ENCODE data around the gene CEACAM3.

CEACAM3 gene

DNA sequence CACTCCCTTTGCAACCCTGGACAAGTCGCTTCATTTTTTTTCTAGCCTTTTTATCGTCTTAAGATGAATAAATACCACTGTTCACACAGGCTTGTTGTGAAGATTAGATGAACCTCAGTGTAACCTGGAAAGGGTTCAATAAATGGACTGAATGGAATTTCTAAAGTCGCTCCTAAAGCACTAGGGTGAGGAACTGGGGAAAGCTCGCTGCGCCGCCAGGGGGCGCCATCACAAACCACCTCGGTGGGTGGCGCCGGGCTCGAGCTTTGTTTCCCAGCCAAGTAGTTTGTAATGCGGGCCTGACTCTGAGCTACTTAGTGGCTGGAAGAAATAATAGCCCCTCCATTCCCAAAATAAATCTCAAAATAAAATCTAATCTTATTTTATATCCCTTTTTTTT lies 43.2 kb upstream of the CEACAM3 start:
- Histone ChIP-seq H3K27ac (ENCODE audit: low read length) (no peak overlapping the region), H4K20me1 (ENCODE audit: insufficient read depth, low read length) (no peaks in the 10 kb centered on the region), H3K79me2 (ENCODE audit: low read length) (no peaks in the 10 kb centered on the region), H3K4me1 (ENCODE audit: low read length) (peaks cover 4% of the 10 kb centered on the region; the same call in 1 of the 2 replicates), H3K4me2 (ENCODE audit: low read length) (no peak overlapping the region), H3K36me3 (replicated peaks; ENCODE audit: low read depth, low read length) (no peaks in the 10 kb centered on the region), H3K9ac (ENCODE audit: low read length) (no peak overlapping the region), H2AFZ (ENCODE audit: low read depth, low read length) (no peak overlapping the region), H3K4me3 (ENCODE audit: low read length) (no peak overlapping the region), H3K9me3 (ENCODE audit: insufficient read depth, low read length) (no peaks in the 10 kb centered on the region), H3K27me3 (ENCODE audit: low read depth, low read length) (peaks cover 44% of the 10 kb centered on the region)
- no peak for TF ChIP-seq EZH2phosphoT487 (IDR thresholded peaks at IDR 0.05; ENCODE audit: low read depth)
- TF ChIP-seq, protein P1, sequence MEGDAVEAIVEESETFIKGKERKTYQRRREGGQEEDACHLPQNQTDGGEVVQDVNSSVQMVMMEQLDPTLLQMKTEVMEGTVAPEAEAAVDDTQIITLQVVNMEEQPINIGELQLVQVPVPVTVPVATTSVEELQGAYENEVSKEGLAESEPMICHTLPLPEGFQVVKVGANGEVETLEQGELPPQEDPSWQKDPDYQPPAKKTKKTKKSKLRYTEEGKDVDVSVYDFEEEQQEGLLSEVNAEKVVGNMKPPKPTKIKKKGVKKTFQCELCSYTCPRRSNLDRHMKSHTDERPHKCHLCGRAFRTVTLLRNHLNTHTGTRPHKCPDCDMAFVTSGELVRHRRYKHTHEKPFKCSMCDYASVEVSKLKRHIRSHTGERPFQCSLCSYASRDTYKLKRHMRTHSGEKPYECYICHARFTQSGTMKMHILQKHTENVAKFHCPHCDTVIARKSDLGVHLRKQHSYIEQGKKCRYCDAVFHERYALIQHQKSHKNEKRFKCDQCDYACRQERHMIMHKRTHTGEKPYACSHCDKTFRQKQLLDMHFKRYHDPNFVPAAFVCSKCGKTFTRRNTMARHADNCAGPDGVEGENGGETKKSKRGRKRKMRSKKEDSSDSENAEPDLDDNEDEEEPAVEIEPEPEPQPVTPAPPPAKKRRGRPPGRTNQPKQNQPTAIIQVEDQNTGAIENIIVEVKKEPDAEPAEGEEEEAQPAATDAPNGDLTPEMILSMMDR (IDR thresholded peaks at IDR 0.05; ENCODE audit: low read depth, low read length) = peak; percentile 96

DNA sequence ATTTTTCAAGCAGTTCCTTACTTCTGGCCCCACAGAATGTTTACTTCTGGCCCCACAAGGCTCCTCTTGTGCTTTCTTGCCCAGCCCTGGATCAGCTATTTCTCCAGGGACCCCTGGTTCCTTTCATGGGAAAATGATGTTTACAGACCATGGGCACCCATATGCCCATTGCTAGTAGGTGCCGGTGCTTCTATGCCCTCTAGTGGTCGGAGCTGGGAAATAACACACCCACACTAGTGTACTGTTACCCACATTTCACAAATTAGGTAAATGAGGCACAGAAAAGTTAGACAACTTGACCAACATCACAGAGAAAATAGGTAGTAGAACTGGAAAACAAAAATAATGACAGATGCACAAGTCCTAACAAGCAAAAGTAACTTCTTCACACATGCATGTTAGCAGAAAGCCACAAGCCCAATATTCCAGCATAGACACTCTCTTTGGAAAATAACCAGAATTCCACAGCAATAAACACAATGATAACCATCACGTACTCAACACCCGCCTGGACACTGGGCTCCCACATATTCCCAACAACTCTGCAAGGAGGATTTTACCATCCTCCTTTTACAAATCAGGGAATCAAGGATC lies 42.4 kb upstream of the CEACAM3 start:
- Histone ChIP-seq H3K9ac (ENCODE audit: low read length) (no peak overlapping the region), H2AFZ (ENCODE audit: low read depth, low read length) (no peak overlapping the region; the same call in 1 of the 2 replicates), H3K27me3 (ENCODE audit: low read depth, low read length) (peaks cover 43% of the 10 kb centered on the region), H3K9me3 (ENCODE audit: insufficient read depth, low read length) (no peaks in the 10 kb centered on the region), H3K36me3 (replicated peaks; ENCODE audit: low read depth, low read length) (no peaks in the 10 kb centered on the region), H3K79me2 (ENCODE audit: low read length) (no peaks in the 10 kb centered on the region), H3K4me3 (ENCODE audit: low read length) (no peak overlapping the region), H3K27ac (ENCODE audit: low read length) (no peak overlapping the region), H3K4me1 (ENCODE audit: low read length) (peaks cover 4% of the 10 kb centered on the region; the same call in 1 of the 2 replicates), H3K4me2 (ENCODE audit: low read length) (no peak overlapping the region), H4K20me1 (ENCODE audit: insufficient read depth, low read length) (no peaks in the 10 kb centered on the region)
- TF ChIP-seq EZH2phosphoT487 (IDR thresholded peaks at IDR 0.05; ENCODE audit: low read depth) = no peak
- TF ChIP-seq, protein P1 (IDR thresholded peaks at IDR 0.05; ENCODE audit: low read depth, low read length) = peak; percentile 77

DNA sequence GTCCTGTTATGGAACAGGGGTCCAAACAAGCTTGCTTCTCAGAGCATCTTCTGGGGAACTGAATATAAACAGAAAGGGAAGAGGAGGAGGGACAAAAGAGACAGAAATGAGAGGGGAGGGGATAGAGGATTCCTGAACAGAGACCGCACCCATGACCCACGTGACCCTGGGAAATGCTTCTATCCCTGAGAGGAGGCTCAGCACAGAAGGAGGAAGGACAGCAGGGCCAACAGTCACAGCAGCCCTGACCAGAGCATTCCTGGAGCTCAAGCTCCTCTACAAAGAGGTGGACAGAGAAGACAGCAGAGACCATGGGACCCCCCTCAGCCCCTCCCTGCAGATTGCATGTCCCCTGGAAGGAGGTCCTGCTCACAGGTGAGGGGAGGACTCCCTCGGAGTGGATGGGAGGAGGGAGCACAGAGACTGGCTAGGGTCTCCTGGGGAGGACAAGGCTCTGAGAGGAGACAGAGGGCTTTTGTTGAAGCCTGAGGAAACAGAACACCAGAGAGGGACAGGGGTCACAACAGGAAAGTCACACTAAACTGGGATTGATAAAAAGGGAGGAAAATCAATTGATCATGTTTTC lies 41.0 kb upstream of the CEACAM3 start, which contains the start of gene CEACAM6:
CEACAM6 (plus strand) TSS at position 203 of the 586 bp plus-strand sequence; CDS start at position 312, 109 bp downstream.
- Histone ChIP-seq H3K9me3 (ENCODE audit: insufficient read depth, low read length) (no peaks in the 10 kb centered on the region), H3K27ac (ENCODE audit: low read length) (no peak within 1 kb of the TSS), H3K79me2 (ENCODE audit: low read length) (no peaks in the 10 kb centered on the region), H3K4me3 (ENCODE audit: low read length) (no peak within 1 kb of the TSS), H3K4me1 (ENCODE audit: low read length) (peaks cover 4% of the 10 kb centered on the region; the same call in 1 of the 2 replicates), H3K9ac (ENCODE audit: low read length) (no peak within 1 kb of the TSS), H3K36me3 (replicated peaks; ENCODE audit: low read depth, low read length) (no peaks in the 10 kb centered on the region), H3K4me2 (ENCODE audit: low read length) (no peak within 1 kb of the TSS), H3K27me3 (ENCODE audit: low read depth, low read length) (peaks cover 57% of the 10 kb centered on the region), H2AFZ (ENCODE audit: low read depth, low read length) (no peak within 1 kb of the TSS), H4K20me1 (ENCODE audit: insufficient read depth, low read length) (no peaks in the 10 kb centered on the region)
- TF ChIP-seq, protein P1 (IDR thresholded peaks at IDR 0.05; ENCODE audit: low read depth, low read length) = no peak
- no peak for TF ChIP-seq EZH2phosphoT487 (IDR thresholded peaks at IDR 0.05; ENCODE audit: low read depth)

DNA sequence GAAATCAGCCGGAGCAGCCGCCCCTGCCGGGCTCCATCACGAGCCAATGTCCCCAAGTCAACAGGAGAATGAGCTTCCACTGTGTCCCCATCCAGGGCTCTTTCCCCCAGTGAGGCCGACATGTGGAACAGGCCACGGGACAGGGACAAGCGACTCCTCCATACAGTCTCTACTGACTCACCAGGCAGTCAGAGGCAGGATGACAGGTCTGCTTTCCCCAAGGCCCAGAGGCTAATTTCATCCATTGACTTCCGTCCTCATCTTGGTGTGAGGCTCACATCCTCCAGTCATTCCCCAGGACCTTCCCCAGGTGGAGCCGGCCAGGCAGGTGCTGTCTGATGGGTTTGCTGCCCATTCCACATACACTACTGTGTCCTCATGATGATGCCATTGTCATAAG lies 37.5 kb upstream of the CEACAM3 start:
- Histone ChIP-seq H2AFZ (ENCODE audit: low read depth, low read length) (no peak overlapping the region), H3K9ac (ENCODE audit: low read length) (no peak overlapping the region), H3K4me1 (ENCODE audit: low read length) (no peaks in the 10 kb centered on the region), H3K36me3 (replicated peaks; ENCODE audit: low read depth, low read length) (no peaks in the 10 kb centered on the region), H4K20me1 (ENCODE audit: insufficient read depth, low read length) (no peaks in the 10 kb centered on the region), H3K27ac (ENCODE audit: low read length) (no peak overlapping the region), H3K9me3 (ENCODE audit: insufficient read depth, low read length) (no peaks in the 10 kb centered on the region), H3K27me3 (ENCODE audit: low read depth, low read length) (peaks cover 53% of the 10 kb centered on the region), H3K4me2 (ENCODE audit: low read length) (no peak overlapping the region), H3K4me3 (ENCODE audit: low read length) (no peak overlapping the region), H3K79me2 (ENCODE audit: low read length) (no peaks in the 10 kb centered on the region)
- TF ChIP-seq EZH2phosphoT487 (IDR thresholded peaks at IDR 0.05; ENCODE audit: low read depth) = no peak

Measured in OCI-LY3 (cell line).